ENCODE results near the gene ANO8.

DNA sequence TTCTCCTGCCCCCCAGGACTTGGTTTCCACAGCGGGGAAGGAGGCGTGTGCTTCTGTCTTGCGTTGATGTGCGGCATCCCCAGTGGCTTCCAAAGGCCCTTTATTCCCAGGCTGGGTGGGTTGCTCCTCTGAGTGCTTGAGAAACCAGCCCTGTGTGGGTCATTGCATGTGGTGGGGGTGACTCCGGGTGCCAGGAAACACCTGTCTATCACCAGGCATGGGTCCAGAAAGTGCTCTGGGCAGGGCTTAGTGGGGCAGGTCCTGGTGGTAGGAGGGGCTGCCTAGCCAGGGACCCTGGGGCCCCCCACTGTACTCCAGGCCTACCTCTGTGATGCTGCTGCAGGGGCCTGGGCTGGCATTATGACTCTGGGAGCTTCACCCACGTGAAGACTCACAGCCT lies 15.7 kb downstream of the ANO8 start:
- TF ChIP-seq, protein P1, sequence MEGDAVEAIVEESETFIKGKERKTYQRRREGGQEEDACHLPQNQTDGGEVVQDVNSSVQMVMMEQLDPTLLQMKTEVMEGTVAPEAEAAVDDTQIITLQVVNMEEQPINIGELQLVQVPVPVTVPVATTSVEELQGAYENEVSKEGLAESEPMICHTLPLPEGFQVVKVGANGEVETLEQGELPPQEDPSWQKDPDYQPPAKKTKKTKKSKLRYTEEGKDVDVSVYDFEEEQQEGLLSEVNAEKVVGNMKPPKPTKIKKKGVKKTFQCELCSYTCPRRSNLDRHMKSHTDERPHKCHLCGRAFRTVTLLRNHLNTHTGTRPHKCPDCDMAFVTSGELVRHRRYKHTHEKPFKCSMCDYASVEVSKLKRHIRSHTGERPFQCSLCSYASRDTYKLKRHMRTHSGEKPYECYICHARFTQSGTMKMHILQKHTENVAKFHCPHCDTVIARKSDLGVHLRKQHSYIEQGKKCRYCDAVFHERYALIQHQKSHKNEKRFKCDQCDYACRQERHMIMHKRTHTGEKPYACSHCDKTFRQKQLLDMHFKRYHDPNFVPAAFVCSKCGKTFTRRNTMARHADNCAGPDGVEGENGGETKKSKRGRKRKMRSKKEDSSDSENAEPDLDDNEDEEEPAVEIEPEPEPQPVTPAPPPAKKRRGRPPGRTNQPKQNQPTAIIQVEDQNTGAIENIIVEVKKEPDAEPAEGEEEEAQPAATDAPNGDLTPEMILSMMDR (IDR thresholded peaks at IDR 0.05): no peak
- TF ChIP-seq POLR2A (IDR thresholded peaks at IDR 0.05): no peak

All from transverse colon (tissue), 3 donors.